Measurements from ENCODE around the gene CNST. TPM values are rescaled to one million over a fixed set of nuclear protein-coding genes. Genes with fewer than 3 reads are reported as not detected.
"Not testable (repeated sequence)": the region's sequence is repeated elsewhere in the genome, so short reads cannot be mapped to it uniquely, and the experiment has no call there.

Gene CNST
- polyA plus RNA-seq, 4 donors, result 16.0 to 23.5 (median 22.2) TPM

GRCh38 chr1:246699095-246699735 lies 133.0 kb downstream of the CNST start:
- peak in 2 of 4 donors; percentile 66 to 74 for DNase-seq (ENCODE audit: low read depth in 4 of 4, low spot score in 3 of 4)

DNA sequence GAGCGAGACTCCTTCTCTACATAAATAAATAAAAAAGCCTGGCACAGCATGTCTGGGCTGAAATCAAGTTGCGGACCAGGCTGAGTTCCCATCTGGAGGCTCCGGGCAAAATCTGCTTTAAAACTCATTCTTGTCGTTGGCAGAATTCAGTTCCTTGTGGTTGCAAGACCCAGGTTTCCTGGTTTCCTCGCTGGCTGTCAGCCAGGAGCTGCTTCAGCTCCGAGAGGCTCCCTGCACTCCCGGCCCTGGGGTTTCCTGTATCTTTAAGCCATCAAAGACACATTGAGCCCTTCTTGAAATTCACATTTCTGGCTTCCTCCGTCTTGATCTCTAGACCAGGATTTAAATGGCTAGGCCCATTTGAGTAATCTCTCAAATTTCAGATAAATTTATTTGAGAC lies 137.3 kb downstream of the CNST start:
- DNase-seq (ENCODE audit: low read depth in 4 of 4, low spot score in 3 of 4), result no peak

- no peak for DNase-seq (ENCODE audit: low read depth in 4 of 4, low spot score in 3 of 4)
Measured at GRCh38 chr1:246705368-246705767, 139.1 kb downstream of the CNST start.

DNA sequence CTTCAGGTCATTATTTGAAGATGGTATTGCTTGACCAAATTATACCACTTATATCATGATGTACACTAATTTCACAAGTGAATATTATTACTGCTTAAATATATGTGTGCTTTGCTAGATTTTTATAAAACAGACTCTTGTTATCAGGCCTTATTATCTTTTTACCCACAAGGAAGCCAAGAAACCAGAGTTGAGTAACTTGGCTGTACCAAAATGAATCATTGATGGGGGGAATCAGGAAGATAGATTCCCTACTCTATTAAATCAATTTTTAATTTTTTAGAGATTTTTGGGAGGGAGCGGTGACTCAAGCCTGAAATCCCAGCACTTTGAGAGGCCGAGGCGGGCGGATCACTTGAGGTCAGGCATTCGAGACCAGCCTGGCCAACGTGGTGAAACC lies 141.9 kb downstream of the CNST start:
- DNase-seq (ENCODE audit: low read depth in 4 of 4, low spot score in 3 of 4), result no peak

DNA sequence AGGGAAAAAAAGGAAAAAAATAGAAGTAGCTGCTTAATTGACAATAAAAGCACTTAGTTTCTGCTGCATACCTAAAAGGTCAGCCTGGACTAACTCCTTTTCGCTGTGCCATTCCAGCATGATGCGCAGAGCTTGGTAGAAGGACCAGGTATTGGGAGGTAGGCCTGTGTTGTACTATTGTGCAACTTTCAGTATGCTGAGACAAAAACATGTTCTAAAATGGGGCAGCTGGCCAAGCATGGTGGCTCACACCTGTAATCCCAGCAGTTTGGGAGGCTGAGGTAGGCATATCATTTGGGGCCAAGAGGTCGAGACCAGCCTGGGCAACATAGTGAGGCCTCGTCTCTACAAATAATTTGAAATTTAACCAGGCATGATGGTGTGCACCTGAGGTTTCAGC lies 142.9 kb downstream of the CNST start:
- no peak for DNase-seq (ENCODE audit: low read depth in 4 of 4, low spot score in 3 of 4)

- no peak for DNase-seq (ENCODE audit: low read depth in 4 of 4, low spot score in 3 of 4)
Measured at GRCh38 chr1:246709835-246710234, 143.6 kb downstream of the CNST start.

GRCh38 chr1:246711548-246712003 lies 145.3 kb downstream of the CNST start:
- no peak for DNase-seq (ENCODE audit: low read depth in 4 of 4, low spot score in 3 of 4)

- DNase-seq (ENCODE audit: low read depth in 4 of 4, low spot score in 3 of 4), result not testable (repeated sequence)
Measured at GRCh38 chr1:246712428-246712827, 146.2 kb downstream of the CNST start.

Other genes starting within 250 kb of the CNST start
- gene SMYD3, start 59.2 kb upstream of the CNST start, polyA plus RNA-seq (ENCODE audit: insufficient read length in 4 of 4), result 10 to 100 TPM; 13.6 to 30.5 (median 25.7) TPM
- gene TFB2M, start 195 bp upstream of the CNST start, polyA plus RNA-seq (ENCODE audit: insufficient read length in 4 of 4), result 10 to 100 TPM; 15.4 to 21.3 (median 20.9) TPM
- gene SCCPDH, start 158.0 kb downstream of the CNST start, polyA plus RNA-seq (ENCODE audit: insufficient read length in 4 of 4), result 10 to 100 TPM; 40.2 to 62.6 (median 55.5) TPM

Measured in left renal pelvis (tissue), 4 donors.